HepG2 (cell line): ENCODE measurements around the gene RBM8A. TPM values are rescaled to one million over a fixed set of nuclear protein-coding genes. Genes with fewer than 3 reads are reported as not detected.

Experiments
- ARHGAP35 ChIP-seq: sonication (generic); formaldehyde crosslinking; IDR thresholded peaks from 2 replicates; pipeline ENCODE4 v1.9.0; 2022; ENCODE audit warnings: mild to moderate bottlenecking, inconsistent platforms, moderate library complexity, missing genetic modification reagents, borderline replicate concordance
- ARID3A ChIP-seq: IDR thresholded peaks from 2 replicates; pipeline ENCODE4 v1.6.1; 2012; ENCODE audit warnings: low read depth, low read length, improper control_type of control experiment
- BORCS8-MEF2B ChIP-seq: sonication (generic); formaldehyde crosslinking; IDR thresholded peaks from 2 replicates; pipeline ENCODE4 v1.8.0; 2022; ENCODE audit warnings: mild to moderate bottlenecking, missing genetic modification reagents
- ELF4 ChIP-seq: sonication (generic); formaldehyde crosslinking; IDR thresholded peaks from 2 replicates; pipeline ENCODE4 v1.5.0; 2020; ENCODE audit warnings: missing genetic modification reagents, mild to moderate bottlenecking, moderate library complexity, borderline replicate concordance
- EP300 ChIP-seq, 3 experiments: sonication (generic) in 1 of 3; formaldehyde crosslinking in 1 of 3; IDR thresholded peaks; 2 replicates each; pipeline versions ENCODE4 v1.5.1 to v1.6.1; 2011 to 2020; ENCODE audit warnings: low read depth in 2 of 3, low read length in 2 of 3, borderline replicate concordance in 1 of 3, improper control_type of control experiment in 1 of 3, mild to moderate bottlenecking in 1 of 3, missing genetic modification reagents in 1 of 3, moderate library complexity in 1 of 3
- HIC2 ChIP-seq: sonication (generic); formaldehyde crosslinking; IDR thresholded peaks from 2 replicates; pipeline ENCODE4 v1.9.0; 2022; ENCODE audit warnings: low read depth, missing genetic modification reagents
- HNRNPH1 ChIP-seq: fragments of 200-400 bp; formaldehyde crosslinking; optimal IDR thresholded peaks from 2 replicates; pipeline ENCODE3; 2017; ENCODE audit warnings: mild to moderate bottlenecking, low read depth, low read length
- KAT8 ChIP-seq: IDR thresholded peaks from 2 replicates; pipeline ENCODE4 v1.6.1; 2016; ENCODE audit warnings: missing genetic modification reagents, missing compliant biosample characterization
- KDM6A ChIP-seq: IDR thresholded peaks from 2 replicates; pipeline ENCODE4 v1.6.1; 2016; ENCODE audit warnings: low read depth
- MTF1 ChIP-seq: sonication (generic); formaldehyde crosslinking; IDR thresholded peaks from 2 replicates; pipeline ENCODE4 v1.5.0; 2020; ENCODE audit warnings: missing genetic modification reagents
- NCOR1 ChIP-seq: fragments of 200-600 bp; sonication (generic); IDR thresholded peaks from 2 replicates; pipeline ENCODE4 v1.7.0; 2017; ENCODE audit warnings: antibody characterized with exemption, low read length, borderline replicate concordance
- NR0B2 ChIP-seq: sonication (generic); formaldehyde crosslinking; IDR thresholded peaks from 2 replicates; pipeline ENCODE4 v1.4.0; 2020; ENCODE audit warnings: mild to moderate bottlenecking, missing genetic modification reagents
- SCMH1 ChIP-seq: sonication (generic); formaldehyde crosslinking; IDR thresholded peaks from 2 replicates; pipeline ENCODE4 v1.9.0; 2021; ENCODE audit warnings: missing genetic modification reagents, mild to moderate bottlenecking, borderline replicate concordance
- TEF ChIP-seq: sonication (generic); formaldehyde crosslinking; IDR thresholded peaks from 2 replicates; pipeline ENCODE4 v1.5.0; 2020; ENCODE audit warnings: missing genetic modification reagents
- UBTF ChIP-seq: sonication (generic); formaldehyde crosslinking; IDR thresholded peaks from 2 replicates; pipeline ENCODE4 v1.4.0; 2020; ENCODE audit warnings: mild to moderate bottlenecking, missing genetic modification reagents
- ZNF335 ChIP-seq: sonication (generic); formaldehyde crosslinking; IDR thresholded peaks from 2 replicates; pipeline ENCODE4 v1.4.0; 2020; ENCODE audit warnings: missing genetic modification reagents
- ZNF713 ChIP-seq: sonication (generic); formaldehyde crosslinking; IDR thresholded peaks from 2 replicates; pipeline ENCODE4 v1.4.0; 2020; ENCODE audit warnings: mild to moderate bottlenecking, missing genetic modification reagents
- ZNF773 ChIP-seq: sonication (generic); formaldehyde crosslinking; IDR thresholded peaks from 2 replicates; pipeline ENCODE4 v1.4.0; 2020; ENCODE audit warnings: missing genetic modification reagents, borderline replicate concordance
- ZUFSP ChIP-seq: sonication (generic); formaldehyde crosslinking; IDR thresholded peaks from 2 replicates; pipeline ENCODE4 v1.9.0; 2021; ENCODE audit warnings: missing genetic modification reagents, mild to moderate bottlenecking, borderline replicate concordance
- polyA plus RNA-seq, 8 experiments: library from polyadenylated mRNA; depleted of rRNA in 3 of 8; stranded (reverse) in 7 of 8; unstranded in 1 of 8; fragments of >200 nt; fragmentation: Illumina TruSeq in 4 of 8; extraction: Trizol in 4 of 8; gene quantifications; 2 replicates each; pipeline versions ENCODE4 v1.2.1 to v1.2.3, GENCODE V29; 2011 to 2016; ENCODE audit warnings: low read depth in 4 of 8, missing spikeins in 1 of 8, mixed read lengths in 1 of 8; ENCODE audit not compliant: insufficient read depth in 1 of 8
- total RNA-seq, 5 experiments: library from RNA; depleted of rRNA; stranded (reverse); fragments of >200 nt; fragmentation: Illumina TruSeq; extraction: Trizol; gene quantifications; 2 replicates each; pipeline ENCODE4 v1.2.3, GENCODE V29; 2016; ENCODE audit warnings: low read depth in 1 of 5

The RBM8A gene
- total and polyA plus RNA-seq, 2 of the 13 experiments (the other 11 are each of a cell fraction or from before 2014, with no cell fraction given) = 106 to 162 TPM

- TF ChIP-seq ARID3A (no peak), ZUFSP (CRISPR knock-in tag) (no peak), ELF4 (CRISPR knock-in tag) (no peak), ARHGAP35 (CRISPR knock-in tag) (no peak), NR0B2 (CRISPR knock-in tag) (no peak), HNRNPH1 (no peak), ZNF773 (CRISPR knock-in tag) (no peak), UBTF (no peak), ZNF335 (CRISPR knock-in tag) (no peak), EP300 (IDR thresholded peaks at IDR 0.05; ENCODE audit: low read depth in 2 of 2, low read length in 2 of 2) (no peak), EP300 (CRISPR knock-in tag; IDR thresholded peaks at IDR 0.05; ENCODE audit: borderline replicate concordance) (no peak), KDM6A (no peak), BORCS8-MEF2B (CRISPR knock-in tag) (no peak), KAT8 (CRISPR knock-in tag) (0 out of 2 replicates have a peak, but pooled peaks have one; percentile 20), ZNF713 (CRISPR knock-in tag) (no peak), HIC2 (CRISPR knock-in tag) (no peak), NCOR1 (peak; percentile 33; the same call in 1 of the 2 replicates), TEF (CRISPR knock-in tag) (no peak), SCMH1 (CRISPR knock-in tag) (no peak), MTF1 (CRISPR knock-in tag) (no peak)
Observed at GRCh38 chr1:145893306-145894055, 33.8 kb downstream of the RBM8A start (continued).
